Measurements from ENCODE around the gene RHOA. TPM values are rescaled to one million over a fixed set of nuclear protein-coding genes. Genes with fewer than 3 reads are reported as not detected.

The RHOA gene
- total and polyA plus RNA-seq, 4 donors: 144 to 169 (median 160) TPM

GRCh38 chr3:49313896-49314688 lies 97.7 kb downstream of the RHOA start:
- Histone ChIP-seq H3K9me3 (ENCODE audit: control insufficient read depth in 4 of 4, low read length in 3 of 4) (no peaks in the 10 kb centered on the region), H3K27ac (ENCODE audit: low read depth in 1 of 2, low read length in 2 of 2) (no peak overlapping the region), H3K27me3 (ENCODE audit: control insufficient read depth in 4 of 4, insufficient read depth in 4 of 4, low read length in 3 of 4) (no peaks in the 10 kb centered on the region), H3K36me3 (ENCODE audit: control insufficient read depth in 4 of 4, insufficient read depth in 3 of 4, low read depth in 1 of 4, low read length in 3 of 4) (peaks cover 27 to 49% (median 29%) of the 10 kb centered on the region in 4 donors), H3K4me3 (ENCODE audit: low read depth in 1 of 3, low read length in 3 of 3) (no peak overlapping the region), H3K4me1 (ENCODE audit: control insufficient read depth in 4 of 4, insufficient read depth in 4 of 4, low read length in 3 of 4) (no peaks in the 10 kb centered on the region), H3K9ac (ENCODE audit: low read depth in 1 of 2, low read length in 2 of 2) (no peak overlapping the region)
- no peak for DNase-seq (ENCODE audit: low spot score)
- TF ChIP-seq, protein P1, sequence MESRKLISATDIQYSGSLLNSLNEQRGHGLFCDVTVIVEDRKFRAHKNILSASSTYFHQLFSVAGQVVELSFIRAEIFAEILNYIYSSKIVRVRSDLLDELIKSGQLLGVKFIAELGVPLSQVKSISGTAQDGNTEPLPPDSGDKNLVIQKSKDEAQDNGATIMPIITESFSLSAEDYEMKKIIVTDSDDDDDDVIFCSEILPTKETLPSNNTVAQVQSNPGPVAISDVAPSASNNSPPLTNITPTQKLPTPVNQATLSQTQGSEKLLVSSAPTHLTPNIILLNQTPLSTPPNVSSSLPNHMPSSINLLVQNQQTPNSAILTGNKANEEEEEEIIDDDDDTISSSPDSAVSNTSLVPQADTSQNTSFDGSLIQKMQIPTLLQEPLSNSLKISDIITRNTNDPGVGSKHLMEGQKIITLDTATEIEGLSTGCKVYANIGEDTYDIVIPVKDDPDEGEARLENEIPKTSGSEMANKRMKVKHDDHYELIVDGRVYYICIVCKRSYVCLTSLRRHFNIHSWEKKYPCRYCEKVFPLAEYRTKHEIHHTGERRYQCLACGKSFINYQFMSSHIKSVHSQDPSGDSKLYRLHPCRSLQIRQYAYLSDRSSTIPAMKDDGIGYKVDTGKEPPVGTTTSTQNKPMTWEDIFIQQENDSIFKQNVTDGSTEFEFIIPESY (IDR thresholded peaks at IDR 0.05): no peak
- 100% methylated on average over 1 of the region's 1 CpG for WGBS

DNA sequence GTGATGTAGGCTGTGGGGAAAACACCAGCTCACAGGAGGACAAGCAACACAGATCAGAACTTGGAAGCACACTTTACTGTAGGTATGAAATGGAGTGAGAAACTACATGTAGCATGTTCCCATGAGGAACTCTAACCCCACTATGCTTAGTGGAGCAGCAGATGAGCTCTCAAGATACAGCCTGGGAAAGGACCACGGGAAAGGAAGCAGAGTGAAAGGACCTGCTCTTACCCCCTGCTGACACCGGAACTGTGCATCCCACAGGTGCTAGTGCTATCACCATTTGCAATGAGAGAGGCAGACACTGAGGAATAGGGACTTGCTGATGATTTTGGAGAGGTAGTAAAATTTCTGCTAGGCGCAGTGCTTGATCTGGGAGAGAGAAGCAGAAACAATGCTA lies 100.5 kb downstream of the RHOA start:
- Histone ChIP-seq H3K4me1 (ENCODE audit: control insufficient read depth in 4 of 4, insufficient read depth in 4 of 4, low read length in 3 of 4) (no peaks in the 10 kb centered on the region), H3K27ac (ENCODE audit: low read depth in 1 of 2, low read length in 2 of 2) (no peak overlapping the region), H3K4me3 (ENCODE audit: low read depth in 1 of 3, low read length in 3 of 3) (no peak overlapping the region), H3K27me3 (ENCODE audit: control insufficient read depth in 4 of 4, insufficient read depth in 4 of 4, low read length in 3 of 4) (no peaks in the 10 kb centered on the region), H3K9ac (ENCODE audit: low read depth in 1 of 2, low read length in 2 of 2) (no peak overlapping the region), H3K9me3 (ENCODE audit: control insufficient read depth in 4 of 4, low read length in 3 of 4) (no peaks in the 10 kb centered on the region), H3K36me3 (ENCODE audit: control insufficient read depth in 4 of 4, insufficient read depth in 3 of 4, low read depth in 1 of 4, low read length in 3 of 4) (peaks cover 18 to 41% (median 25%) of the 10 kb centered on the region in 4 donors)
- no peak for DNase-seq (ENCODE audit: low spot score)
- 97% methylated on average over 3 of the region's 3 CpGs for WGBS
- TF ChIP-seq, protein P2, sequence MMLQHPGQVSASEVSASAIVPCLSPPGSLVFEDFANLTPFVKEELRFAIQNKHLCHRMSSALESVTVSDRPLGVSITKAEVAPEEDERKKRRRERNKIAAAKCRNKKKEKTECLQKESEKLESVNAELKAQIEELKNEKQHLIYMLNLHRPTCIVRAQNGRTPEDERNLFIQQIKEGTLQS (IDR thresholded peaks at IDR 0.05): no peak
- no peak for TF ChIP-seq REST (IDR thresholded peaks at IDR 0.05)
- no peak for TF ChIP-seq EGR1 (IDR thresholded peaks at IDR 0.05; ENCODE audit: low read depth in 2 of 2)
- no peak for TF ChIP-seq JUND (IDR thresholded peaks at IDR 0.05)
- no peak for TF ChIP-seq TAF1 (conservative IDR thresholded peaks at IDR 0.05)
- no peak for TF ChIP-seq HNF4A (conservative IDR thresholded peaks at IDR 0.05)
- TF ChIP-seq, protein P1 (IDR thresholded peaks at IDR 0.05): no peak
- no peak for TF ChIP-seq RXRA (IDR thresholded peaks at IDR 0.05)
- TF ChIP-seq NR2F2 (IDR thresholded peaks at IDR 0.05): no peak
- no peak for TF ChIP-seq FOXA2 (IDR thresholded peaks at IDR 0.05)
- no peak for TF ChIP-seq SP1 (IDR thresholded peaks at IDR 0.05)
- no peak for TF ChIP-seq GABPA (IDR thresholded peaks at IDR 0.05 in 1 of 2, conservative IDR thresholded peaks at IDR 0.05 in 1 of 2)
